Anterior cingulate cortex (tissue), 58 donors: ENCODE measurements around the gene RUNX1.
A peak's percentile ranks its signal among the peaks of the same experiment; 100 is the strongest.

Experiments used
- DNase-seq, 58 donors: peaks; one replicate each; lab custom pipeline; 2025; lab: John Stamatoyannopoulos, UW

The RUNX1 gene

GRCh38 chr21:35038772-35039319 is 10.3 kb downstream of the RUNX1 start:
- no peak for DNase-seq

DNA sequence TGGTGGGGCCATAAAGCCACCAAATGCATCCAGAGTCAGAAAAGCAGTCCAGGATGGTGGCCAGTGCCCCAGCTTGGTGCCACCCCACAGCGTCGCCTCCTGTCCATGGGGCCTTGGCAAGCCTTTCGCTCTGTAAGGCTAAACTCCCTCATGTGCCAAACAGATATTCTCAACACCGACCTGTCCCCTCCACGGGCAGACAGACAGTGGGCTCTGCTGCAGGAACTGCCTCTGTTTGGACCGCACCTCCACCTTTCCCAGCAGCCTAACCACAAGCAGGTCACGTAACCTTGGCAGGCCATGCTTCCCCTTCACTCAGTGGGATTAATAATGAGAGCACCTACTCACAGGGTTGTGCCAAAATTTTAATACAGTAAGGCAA is 11.7 kb downstream of the RUNX1 start:
- no peak for DNase-seq

DNA sequence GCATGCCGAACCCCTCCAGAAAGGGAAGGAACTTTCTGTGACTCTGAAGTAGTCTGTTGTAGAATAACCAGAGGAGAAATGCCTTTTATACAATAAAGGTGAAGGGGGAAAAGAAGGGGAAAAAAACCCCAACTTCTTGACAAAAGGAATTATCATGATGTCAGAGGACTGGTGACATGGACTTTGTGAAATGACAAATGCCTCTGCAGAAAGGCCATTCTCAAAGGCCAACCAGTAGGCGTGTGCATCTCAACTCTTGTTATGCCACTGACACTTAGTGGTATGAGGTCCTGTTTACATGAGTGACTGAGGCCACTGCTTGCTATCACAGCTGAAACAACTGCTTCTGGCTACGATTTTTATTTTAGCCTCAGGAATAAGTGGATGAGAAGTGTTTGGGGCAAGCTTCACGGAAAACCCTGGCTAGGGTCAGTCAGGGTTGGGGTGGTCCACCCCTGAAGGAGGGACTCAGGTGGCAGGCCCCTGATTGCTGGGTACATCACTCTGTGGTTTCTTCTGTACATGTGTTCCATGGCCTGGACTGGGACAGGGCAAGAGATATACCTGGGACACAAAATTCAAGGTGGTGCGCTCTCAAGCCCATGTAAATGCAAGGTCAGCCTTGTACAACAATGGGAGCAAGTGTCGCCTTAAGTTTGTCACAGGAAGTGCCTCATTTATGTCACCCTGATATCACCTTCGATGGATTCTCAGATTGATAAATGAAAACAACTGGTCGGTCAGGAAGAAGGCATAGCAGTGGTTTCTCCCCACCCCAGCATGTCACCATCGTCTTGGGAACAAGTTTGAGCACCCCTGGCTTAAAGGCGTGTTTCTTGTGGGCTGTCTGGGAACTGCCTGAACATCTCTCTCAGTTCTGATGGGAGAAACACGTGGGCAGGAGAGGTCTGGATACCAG is 12.4 kb downstream of the RUNX1 start:
- DNase-seq, result no peak

DNA sequence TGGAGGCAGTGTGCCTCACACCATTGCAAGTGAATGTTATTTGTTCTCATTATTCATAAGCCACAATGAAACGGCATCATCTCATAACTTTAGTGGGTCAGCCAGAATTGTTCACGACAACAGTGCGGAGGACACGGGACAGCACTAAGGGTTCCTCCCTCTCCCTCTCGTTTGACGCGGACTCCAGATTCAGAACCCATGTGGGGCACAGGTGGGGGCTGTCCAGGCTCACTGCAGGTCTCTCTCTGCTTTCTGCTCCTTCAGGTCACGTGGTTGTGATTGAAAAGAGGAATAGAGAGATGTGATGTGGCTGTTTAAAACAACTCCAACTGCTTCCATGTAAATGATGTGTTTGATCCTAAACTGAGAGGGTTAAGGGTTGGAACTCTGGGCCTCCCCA is 13.5 kb downstream of the RUNX1 start:
- no peak for DNase-seq

DNA sequence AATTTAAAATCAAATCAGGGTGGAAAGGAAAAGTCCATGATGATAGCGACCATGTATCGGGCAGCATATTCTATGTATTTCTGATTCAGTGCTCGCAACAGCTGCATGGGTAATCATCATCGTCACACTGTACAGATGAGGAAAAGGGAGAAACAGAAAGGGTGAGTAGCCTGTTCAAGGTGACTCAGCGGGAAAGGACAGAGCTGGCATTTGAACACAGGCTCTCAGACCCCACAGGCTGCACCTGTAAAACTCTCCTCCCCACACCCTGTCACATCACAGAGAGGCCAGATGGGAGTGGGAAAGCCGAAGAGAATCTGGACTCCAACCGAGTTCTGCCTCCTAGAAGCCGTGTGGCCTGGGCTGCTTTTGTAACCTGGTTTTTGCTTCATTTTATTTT is 14.0 kb downstream of the RUNX1 start:
- no peak for DNase-seq

DNA sequence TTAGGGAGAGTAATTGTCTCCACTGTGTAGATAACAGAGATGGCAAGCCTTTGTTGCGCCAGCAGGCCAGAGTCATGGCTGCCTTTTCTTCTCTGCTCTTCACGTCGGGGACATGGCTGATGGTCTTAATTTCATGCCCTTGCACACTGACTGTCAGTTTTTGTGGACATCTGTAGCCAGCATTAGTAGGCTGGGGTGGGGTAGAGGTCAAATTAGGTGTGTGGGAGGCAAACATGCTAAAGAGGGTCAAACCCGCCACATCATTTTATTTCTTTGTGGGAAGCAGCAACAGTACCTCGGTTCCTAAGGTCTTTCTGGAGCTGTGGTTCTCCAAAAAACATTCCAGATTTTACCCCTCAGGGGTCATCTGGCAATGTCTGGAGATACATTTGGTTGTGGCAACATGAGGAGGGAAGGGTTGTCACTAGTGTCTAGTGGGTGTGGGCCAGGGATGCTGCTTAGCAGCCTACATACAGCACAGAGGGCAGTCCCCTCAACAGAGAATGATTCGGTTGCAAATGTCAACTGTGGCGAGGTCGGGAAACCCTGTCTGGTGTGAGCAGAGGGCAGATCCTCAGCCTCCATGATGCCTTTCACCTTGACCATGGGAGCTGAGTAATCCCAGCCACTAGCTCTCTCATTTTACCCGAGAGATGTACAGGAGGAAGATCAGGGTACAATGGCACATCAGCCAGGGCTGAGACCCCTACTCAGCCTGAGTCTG is 14.7 kb downstream of the RUNX1 start:
- DNase-seq, result no peak

DNA sequence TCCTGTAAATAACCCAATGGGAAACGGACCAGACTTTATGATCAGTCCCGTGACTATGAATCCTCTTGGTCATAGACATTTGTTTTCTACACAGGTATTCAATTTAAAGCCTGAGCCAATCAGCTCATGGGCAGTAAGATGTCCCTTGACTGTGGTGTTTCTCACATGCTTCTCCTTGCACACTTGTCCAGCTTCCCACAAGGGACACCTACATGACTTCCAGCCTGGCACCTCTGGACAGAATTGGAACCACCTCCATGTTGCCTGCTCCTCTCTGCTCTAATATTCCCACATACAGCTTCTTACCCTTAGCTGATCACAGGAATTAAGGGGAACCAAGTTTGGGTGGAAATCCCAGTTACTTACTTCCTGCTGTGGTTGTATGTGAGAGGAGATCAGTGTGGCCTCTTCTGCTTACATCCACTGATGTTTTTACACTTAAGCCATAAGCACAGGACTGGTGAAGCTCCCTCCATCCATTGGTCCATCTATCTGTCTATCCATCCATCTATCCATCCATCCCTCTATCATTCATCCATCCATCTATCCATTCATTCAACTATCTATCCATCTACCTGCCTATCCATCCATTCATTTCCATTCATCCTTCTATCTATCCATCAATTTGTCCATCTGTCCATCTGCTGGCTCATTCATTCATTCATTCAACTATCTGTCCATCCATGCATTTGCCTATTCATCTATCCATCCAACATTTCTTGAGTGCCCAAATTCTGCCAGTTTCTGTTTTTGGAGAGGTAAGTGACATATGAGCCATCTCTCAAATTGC is 16.4 kb downstream of the RUNX1 start:
- no peak for DNase-seq

DNA sequence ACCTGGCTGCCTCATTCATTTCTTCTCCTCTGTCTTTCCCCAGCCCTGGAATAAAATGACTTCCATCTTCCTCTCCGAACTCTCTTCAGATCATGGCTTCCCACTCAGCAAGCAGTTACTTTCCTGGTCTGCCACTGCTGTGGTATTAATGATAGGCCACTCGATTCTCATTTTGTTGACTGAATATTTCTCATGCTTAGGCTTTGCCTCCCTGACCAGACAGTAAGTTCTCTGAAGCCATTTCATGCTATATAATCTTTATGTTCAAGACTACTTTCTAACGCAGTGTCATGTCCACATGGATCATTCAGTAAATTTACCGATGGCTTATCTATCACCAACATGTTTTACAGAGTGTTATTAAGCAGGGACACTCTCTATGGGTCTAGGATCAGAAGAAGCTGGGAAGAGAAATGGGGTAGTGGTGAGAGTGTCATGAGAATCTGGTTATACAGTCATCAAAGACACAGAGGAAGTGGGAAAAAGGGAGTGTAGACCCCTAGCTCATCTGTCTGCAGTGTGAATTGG is 20.6 kb downstream of the RUNX1 start:
- DNase-seq, result no peak

GRCh38 chr21:35027563-35028450 is 21.3 kb downstream of the RUNX1 start:
- DNase-seq, result no peak

DNA sequence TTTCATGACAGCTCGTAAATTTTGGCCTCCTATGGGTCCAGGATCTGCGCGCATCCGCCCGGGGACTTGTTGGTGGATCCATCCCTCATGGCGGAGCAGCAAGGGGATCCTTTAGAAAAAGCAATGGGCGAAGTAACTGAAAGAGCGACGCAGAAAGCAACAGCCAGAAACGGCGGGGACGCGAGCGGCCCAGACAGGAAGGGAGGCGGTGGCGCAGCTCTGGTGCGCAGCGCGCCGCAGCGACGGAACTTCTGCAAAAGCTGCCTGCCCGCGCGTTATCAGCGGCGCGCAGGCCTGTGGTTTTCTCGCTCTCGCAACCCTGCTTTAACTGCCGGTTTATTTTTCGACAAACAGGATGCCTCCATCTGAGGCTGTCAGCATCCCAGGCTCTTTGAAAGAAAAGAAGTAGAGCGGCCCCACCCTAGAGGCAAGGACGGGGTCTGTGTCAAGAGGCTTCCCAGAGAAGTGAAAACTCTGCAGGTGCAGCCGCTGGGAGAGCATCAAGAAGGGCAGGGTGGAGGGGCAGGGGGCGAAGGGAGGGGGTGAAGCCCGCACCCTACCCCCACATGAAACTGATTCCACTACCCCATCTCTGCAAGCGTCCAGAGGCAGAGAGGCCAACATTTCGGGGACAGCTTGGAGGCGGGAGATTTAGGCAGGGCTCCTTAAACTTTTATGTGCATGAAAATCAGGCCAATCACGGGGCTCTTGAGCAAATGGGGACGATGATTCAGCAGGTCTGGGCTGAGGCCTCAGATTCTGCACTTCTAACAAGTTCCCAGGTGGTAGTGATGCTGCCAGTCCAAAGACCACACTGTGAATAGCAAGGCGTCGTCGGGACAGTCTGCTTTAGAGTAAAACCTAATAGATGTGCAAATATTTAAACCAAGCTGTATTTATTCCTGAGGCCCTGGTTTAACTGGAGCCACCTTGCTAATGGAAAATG is 22.2 kb downstream of the RUNX1 start:
- DNase-seq, result peak in 21 of 58 donors; percentile 3 to 37 (median 11)

DNA sequence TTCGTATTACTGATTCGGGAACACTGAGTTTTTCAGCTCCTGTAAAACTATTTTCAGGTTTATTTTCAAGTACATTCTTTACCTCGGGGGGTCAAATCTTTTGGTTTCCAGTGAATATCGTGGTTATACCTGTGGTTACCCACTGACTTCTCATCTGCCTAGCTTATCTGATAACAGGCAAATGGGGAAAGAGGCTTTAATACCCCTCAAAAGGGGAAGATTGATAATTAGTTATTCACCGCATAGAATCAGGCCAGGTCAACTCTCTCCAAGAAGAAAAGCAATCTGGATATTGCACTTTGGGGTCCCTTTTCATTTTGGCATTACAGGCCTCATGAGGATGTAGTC is 23.0 kb downstream of the RUNX1 start:
- DNase-seq, result no peak

DNA sequence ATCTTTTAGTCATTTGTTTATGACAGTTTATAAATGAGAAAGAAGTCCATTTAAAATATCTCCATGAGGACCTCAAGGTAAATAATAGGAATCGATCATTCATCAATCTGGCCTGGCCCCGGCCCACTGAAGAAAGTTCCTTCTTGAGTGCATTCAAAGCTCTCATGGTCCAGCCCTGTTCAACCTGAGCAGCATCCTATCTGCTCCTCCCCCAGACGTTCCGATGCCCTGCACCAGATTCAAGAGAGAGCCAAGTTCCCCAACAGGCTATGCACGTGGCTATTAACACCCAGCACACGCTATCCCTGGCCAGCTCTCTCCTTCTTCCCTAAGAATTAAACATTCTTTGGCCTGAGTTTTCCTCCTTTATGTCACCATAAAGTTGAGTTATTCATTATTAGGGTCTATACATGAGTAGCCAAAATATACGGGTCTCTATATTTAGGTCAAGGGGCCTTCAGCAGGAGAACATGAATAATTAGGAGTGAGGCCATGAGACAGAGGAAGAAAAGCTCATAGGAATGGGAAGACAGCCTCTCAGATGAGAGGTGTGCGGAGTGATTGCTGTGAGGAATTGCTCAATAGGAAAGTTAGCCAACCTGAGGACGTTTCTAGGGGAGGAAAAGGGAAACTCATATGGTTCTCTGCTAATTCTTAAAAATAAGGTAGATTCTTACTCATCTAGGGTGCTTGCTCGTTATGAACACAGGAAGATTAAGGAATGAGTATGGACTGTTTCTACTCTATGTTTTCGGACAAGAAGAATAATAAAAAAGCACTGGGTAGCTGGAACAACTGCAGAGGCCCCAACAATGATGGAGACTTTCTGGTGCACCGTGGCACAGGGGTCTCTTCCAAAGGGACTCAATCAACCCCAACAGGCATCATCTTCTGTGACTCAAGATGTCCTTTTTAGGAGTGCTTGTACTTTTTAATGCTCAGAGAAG is 23.6 kb downstream of the RUNX1 start:
- no peak for DNase-seq

DNA sequence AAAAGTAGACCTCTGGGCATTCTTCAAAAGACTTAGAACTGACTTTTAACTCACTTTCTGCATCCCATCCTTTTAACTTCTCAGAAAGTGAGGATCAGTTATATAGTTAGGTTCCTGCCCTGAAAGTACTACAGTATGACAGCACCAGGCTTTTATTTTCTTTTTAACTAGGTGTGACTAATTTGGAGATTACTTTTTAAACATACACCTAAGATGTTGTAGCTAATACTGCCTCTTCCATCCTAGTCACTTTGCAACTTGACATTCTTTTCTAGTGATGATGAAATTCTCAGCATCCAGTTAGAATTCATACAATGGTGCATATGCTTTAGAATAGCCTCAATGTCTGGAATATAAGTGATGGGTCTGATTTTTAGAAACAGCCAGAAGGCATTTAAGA is 24.6 kb downstream of the RUNX1 start:
- DNase-seq, result no peak

DNA sequence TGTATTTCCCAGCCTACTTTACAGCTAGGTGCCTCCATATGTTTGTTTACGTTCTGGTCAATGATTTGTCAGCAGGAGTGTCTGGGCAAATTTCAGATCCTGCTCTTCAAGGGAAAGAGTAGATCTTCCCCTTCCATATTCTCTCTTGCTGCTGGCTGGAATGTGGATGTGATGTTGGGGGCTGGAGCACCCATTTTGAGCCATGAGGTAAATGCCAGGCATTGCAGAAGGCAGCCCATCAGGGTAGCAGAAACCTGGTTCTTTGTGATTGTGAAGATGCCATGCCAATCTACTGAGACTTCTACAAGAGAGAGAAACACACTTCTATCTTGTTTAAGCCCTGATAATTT is 25.1 kb downstream of the RUNX1 start:
- no peak for DNase-seq

- DNase-seq, result no peak
These were observed 25.6 kb downstream of the RUNX1 start for GRCh38 chr21:35023396-35024070.

DNA sequence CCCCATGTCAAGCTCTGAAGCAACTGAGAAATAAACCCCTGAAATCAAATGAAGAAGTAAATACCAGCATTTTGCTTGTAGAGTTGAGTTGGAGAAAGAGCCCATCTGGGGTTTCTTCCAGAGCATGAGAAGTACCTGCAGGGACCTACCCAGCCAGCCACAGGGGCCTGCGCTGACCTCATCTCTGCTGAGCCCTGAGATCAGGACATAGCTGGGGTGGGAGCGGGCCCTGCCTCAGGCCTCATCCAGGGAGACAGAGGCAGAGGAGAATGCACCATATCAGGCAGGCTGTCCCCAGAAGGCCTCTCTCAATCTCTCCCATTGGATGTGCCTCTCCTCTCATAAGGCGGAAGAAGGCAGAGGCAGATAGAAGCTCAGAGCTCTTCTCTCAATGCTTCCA is 27.6 kb downstream of the RUNX1 start:
- no peak for DNase-seq

DNA sequence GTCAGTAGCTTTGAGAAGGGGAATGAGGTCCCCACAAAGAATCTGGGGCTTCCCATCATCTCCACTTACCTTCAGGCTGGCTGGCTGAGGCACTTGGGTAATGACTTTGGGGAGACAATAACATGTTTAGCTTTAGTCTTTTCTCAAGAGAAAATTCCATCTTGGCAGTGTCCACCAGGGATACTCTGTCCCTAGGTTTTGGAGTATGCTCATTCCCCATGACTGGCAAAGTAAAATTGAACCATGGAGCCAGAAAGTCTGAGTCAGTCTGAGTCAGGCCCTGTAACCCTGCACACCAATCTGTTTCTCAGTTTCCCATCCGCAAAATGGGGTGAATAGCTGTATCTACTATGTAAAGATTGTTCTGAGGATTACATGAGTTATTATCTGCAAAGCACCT is 28.2 kb downstream of the RUNX1 start:
- no peak for DNase-seq
